SKM-1 treated with dmso at 0.1 percent for 144 hours (cell line): ENCODE data around the gene HMGN2.
A peak's percentile ranks its signal among the peaks of the same experiment; 100 is the strongest.

ENCODE experiments used
- DNase-seq: peaks from one replicate; lab custom pipeline; 2025; ENCODE audit not compliant: unreplicated experiment; lab: John Stamatoyannopoulos, UW

Gene HMGN2

GRCh38 chr1:26472320-26472900, at the start of gene HMGN2:
HMGN2 (plus strand) TSS chr1:26472440; CDS start chr1:26472613, 173 bp downstream.
- peak; percentile 98 for DNase-seq

- no peak for DNase-seq
These were observed 42.5 kb upstream of the HMGN2 start for GRCh38 chr1:26429721-26430120.

- peak; percentile 96 for DNase-seq
These were observed 40.1 kb upstream of the HMGN2 start, which contains the start of gene DHDDS for GRCh38 chr1:26431979-26432695. DHDDS (plus strand) TSS chr1:26432321; CDS start chr1:26432946, 625 bp downstream.

GRCh38 chr1:26432793-26433192, 39.4 kb upstream of the HMGN2 start:
- DNase-seq = no peak

- no peak for DNase-seq
These were observed 38.0 kb upstream of the HMGN2 start for GRCh38 chr1:26434161-26434752.

GRCh38 chr1:26438041-26438440, 34.2 kb upstream of the HMGN2 start:
- DNase-seq = no peak

GRCh38 chr1:26440259-26440658, 32.0 kb upstream of the HMGN2 start:
- no peak for DNase-seq

GRCh38 chr1:26449868-26450267, 22.4 kb upstream of the HMGN2 start:
- no peak for DNase-seq

- DNase-seq = no peak
These were observed 21.3 kb upstream of the HMGN2 start for GRCh38 chr1:26450908-26451307.

GRCh38 chr1:26452459-26453183, 19.6 kb upstream of the HMGN2 start:
- no peak for DNase-seq

- no peak for DNase-seq
These were observed 13.1 kb upstream of the HMGN2 start for GRCh38 chr1:26459148-26459547.

GRCh38 chr1:26459573-26460031, 12.6 kb upstream of the HMGN2 start:
- DNase-seq = no peak

GRCh38 chr1:26468911-26469310, 3.3 kb upstream of the HMGN2 start:
- DNase-seq = no peak

GRCh38 chr1:26469558-26469957, 2.7 kb upstream of the HMGN2 start:
- no peak for DNase-seq

- no peak for DNase-seq
These were observed 1.3 kb upstream of the HMGN2 start for GRCh38 chr1:26470878-26471497.

- DNase-seq = peak; percentile 98
These were observed 531 bp upstream of the HMGN2 start for GRCh38 chr1:26471498-26472319.

- DNase-seq = peak; percentile 94
These were observed 933 bp downstream of the HMGN2 start for GRCh38 chr1:26472901-26473845.

GRCh38 chr1:26474818-26475217, 2.6 kb downstream of the HMGN2 start:
- no peak for DNase-seq

GRCh38 chr1:26475989-26476388, 3.7 kb downstream of the HMGN2 start:
- no peak for DNase-seq
